Measurements from ENCODE around the gene C22orf23. TPM values are rescaled to one million over a fixed set of nuclear protein-coding genes. Genes with fewer than 3 reads are reported as not detected.

The C22orf23 gene
- polyA plus RNA-seq, 2 donors, result 0.16 to 0.39 TPM

- H3K4me3 ChIP-seq (ENCODE audit: low read depth in 1 of 2, low read length in 2 of 2), result no peak overlapping the region
- no peaks in the 10 kb centered on the region for H3K9me3 ChIP-seq (ENCODE audit: control insufficient read depth in 2 of 2, insufficient read depth in 1 of 2, low read depth in 1 of 2, low read length in 1 of 2)
- no peaks in the 10 kb centered on the region for H3K27me3 ChIP-seq (ENCODE audit: control insufficient read depth in 1 of 2, insufficient read depth in 2 of 2, low read length in 2 of 2)
- H3K4me1 ChIP-seq (ENCODE audit: control insufficient read depth in 2 of 2, insufficient read depth in 2 of 2, low read length in 1 of 2), result no peaks in the 10 kb centered on the region
- no peak overlapping the region for H3K27ac ChIP-seq (ENCODE audit: low read depth in 2 of 2, low read length in 1 of 2)
- H3K36me3 ChIP-seq (ENCODE audit: control insufficient read depth in 2 of 2, insufficient read depth in 2 of 2, low read length in 1 of 2), result peaks cover 32 to 68% of the 10 kb centered on the region in 2 donors
- WGBS, 2 donors, result 81 to 87% methylated on average over 10 to 11 of the region's 11 CpGs
Observed at GRCh38 chr22:37922191-37922590, 31.2 kb downstream of the C22orf23 start.

- 78 to 81% methylated on average over 5 of the region's 5 CpGs for WGBS, 2 donors
- peaks cover 15 to 53% of the 10 kb centered on the region in 2 donors for H3K36me3 ChIP-seq (ENCODE audit: control insufficient read depth in 2 of 2, insufficient read depth in 2 of 2, low read length in 1 of 2)
- H3K27me3 ChIP-seq (ENCODE audit: control insufficient read depth in 1 of 2, insufficient read depth in 2 of 2, low read length in 2 of 2), result no peaks in the 10 kb centered on the region
- H3K27ac ChIP-seq (ENCODE audit: low read depth in 2 of 2, low read length in 1 of 2), result no peak overlapping the region
- no peak overlapping the region for H3K4me3 ChIP-seq (ENCODE audit: low read depth in 1 of 2, low read length in 2 of 2)
- H3K9me3 ChIP-seq (ENCODE audit: control insufficient read depth in 2 of 2, insufficient read depth in 1 of 2, low read depth in 1 of 2, low read length in 1 of 2), result no peaks in the 10 kb centered on the region
- H3K4me1 ChIP-seq (ENCODE audit: control insufficient read depth in 2 of 2, insufficient read depth in 2 of 2, low read length in 1 of 2), result no peaks in the 10 kb centered on the region
Observed at GRCh38 chr22:37920126-37920525, 33.3 kb downstream of the C22orf23 start.

- peaks cover 7 to 43% of the 10 kb centered on the region in 2 donors for H3K36me3 ChIP-seq (ENCODE audit: control insufficient read depth in 2 of 2, insufficient read depth in 2 of 2, low read length in 1 of 2)
- no peak overlapping the region for H3K4me3 ChIP-seq (ENCODE audit: low read depth in 1 of 2, low read length in 2 of 2)
- H3K27me3 ChIP-seq (ENCODE audit: control insufficient read depth in 1 of 2, insufficient read depth in 2 of 2, low read length in 2 of 2), result no peaks in the 10 kb centered on the region
- WGBS, 2 donors, result 80 to 85% methylated on average over 25 of the region's 25 CpGs
- H3K27ac ChIP-seq (ENCODE audit: low read depth in 2 of 2, low read length in 1 of 2), result no peak overlapping the region
- H3K4me1 ChIP-seq (ENCODE audit: control insufficient read depth in 2 of 2, insufficient read depth in 2 of 2, low read length in 1 of 2), result no peaks in the 10 kb centered on the region
- H3K9me3 ChIP-seq (ENCODE audit: control insufficient read depth in 2 of 2, insufficient read depth in 1 of 2, low read depth in 1 of 2, low read length in 1 of 2), result no peaks in the 10 kb centered on the region
Observed at GRCh38 chr22:37918580-37919270, 34.7 kb downstream of the C22orf23 start.

DNA sequence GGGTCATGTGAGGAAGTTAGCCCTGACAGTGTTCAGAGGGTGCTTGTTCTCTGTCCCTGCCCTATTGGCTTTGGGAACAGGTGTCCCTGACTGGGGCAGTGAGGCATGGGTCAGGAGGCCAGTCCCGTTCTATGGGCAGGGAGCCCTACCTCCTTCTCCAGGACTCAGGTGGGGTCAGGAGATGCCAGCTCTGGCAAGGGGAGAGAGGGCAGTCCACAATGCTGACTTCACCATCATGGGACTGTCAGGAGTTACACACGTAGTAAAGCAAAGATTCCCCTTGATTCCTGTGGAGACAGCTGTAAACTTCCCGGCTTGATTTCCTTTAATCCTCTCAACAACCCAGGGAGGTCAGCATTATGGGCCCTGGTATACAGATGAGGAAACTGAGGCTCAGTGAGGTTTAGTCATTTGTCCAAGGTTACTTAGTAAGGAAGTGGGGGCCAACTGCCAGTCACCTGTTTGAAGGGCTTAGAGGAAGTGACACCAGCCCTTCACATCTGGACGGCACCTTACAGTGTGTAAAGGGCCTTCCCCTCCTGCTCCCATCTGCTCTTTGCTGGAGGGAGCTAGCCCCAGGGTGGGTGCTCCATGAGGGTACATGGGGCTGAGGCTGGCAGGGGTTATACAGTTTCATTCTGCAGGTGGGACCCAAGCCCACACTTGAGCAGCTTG lies 35.4 kb downstream of the C22orf23 start:
- no peaks in the 10 kb centered on the region for H3K9me3 ChIP-seq (ENCODE audit: control insufficient read depth in 2 of 2, insufficient read depth in 1 of 2, low read depth in 1 of 2, low read length in 1 of 2)
- 76 to 79% methylated on average over 4 of the region's 4 CpGs for WGBS, 2 donors
- peaks cover 10 to 43% of the 10 kb centered on the region in 2 donors for H3K36me3 ChIP-seq (ENCODE audit: control insufficient read depth in 2 of 2, insufficient read depth in 2 of 2, low read length in 1 of 2)
- H3K27me3 ChIP-seq (ENCODE audit: control insufficient read depth in 1 of 2, insufficient read depth in 2 of 2, low read length in 2 of 2), result no peaks in the 10 kb centered on the region
- H3K4me1 ChIP-seq (ENCODE audit: control insufficient read depth in 2 of 2, insufficient read depth in 2 of 2, low read length in 1 of 2), result no peaks in the 10 kb centered on the region
- H3K27ac ChIP-seq (ENCODE audit: low read depth in 2 of 2, low read length in 1 of 2), result no peak overlapping the region
- no peak overlapping the region for H3K4me3 ChIP-seq (ENCODE audit: low read depth in 1 of 2, low read length in 2 of 2)

- 84 to 88% methylated on average over 5 of the region's 5 CpGs for WGBS, 2 donors
- peak overlapping the region in 1 of 2 donors; percentile 33 for H3K27ac ChIP-seq (ENCODE audit: low read depth in 2 of 2, low read length in 1 of 2)
- peaks cover 0 to 4% of the 10 kb centered on the region in 2 donors for H3K4me1 ChIP-seq (ENCODE audit: control insufficient read depth in 2 of 2, insufficient read depth in 2 of 2, low read length in 1 of 2)
- no peaks in the 10 kb centered on the region for H3K9me3 ChIP-seq (ENCODE audit: control insufficient read depth in 2 of 2, insufficient read depth in 1 of 2, low read depth in 1 of 2, low read length in 1 of 2)
- no peak overlapping the region for H3K4me3 ChIP-seq (ENCODE audit: low read depth in 1 of 2, low read length in 2 of 2)
- H3K36me3 ChIP-seq (ENCODE audit: control insufficient read depth in 2 of 2, insufficient read depth in 2 of 2, low read length in 1 of 2), result peaks cover 16 to 44% of the 10 kb centered on the region in 2 donors
- H3K27me3 ChIP-seq (ENCODE audit: control insufficient read depth in 1 of 2, insufficient read depth in 2 of 2, low read length in 2 of 2), result no peaks in the 10 kb centered on the region
Observed at GRCh38 chr22:37916311-37916710, 37.1 kb downstream of the C22orf23 start.

GRCh38 chr22:37913233-37913721 lies 40.1 kb downstream of the C22orf23 start:
- Histone ChIP-seq H3K27me3 (ENCODE audit: control insufficient read depth in 1 of 2, insufficient read depth in 2 of 2, low read length in 2 of 2) (no peaks in the 10 kb centered on the region), H3K4me1 (ENCODE audit: control insufficient read depth in 2 of 2, insufficient read depth in 2 of 2, low read length in 1 of 2) (peaks cover 5 to 15% of the 10 kb centered on the region in 2 donors), H3K4me3 (ENCODE audit: low read depth in 1 of 2, low read length in 2 of 2) (no peak overlapping the region), H3K27ac (ENCODE audit: low read depth in 2 of 2, low read length in 1 of 2) (no peak overlapping the region), H3K36me3 (ENCODE audit: control insufficient read depth in 2 of 2, insufficient read depth in 2 of 2, low read length in 1 of 2) (peaks cover 10 to 36% of the 10 kb centered on the region in 2 donors), H3K9me3 (ENCODE audit: control insufficient read depth in 2 of 2, insufficient read depth in 1 of 2, low read depth in 1 of 2, low read length in 1 of 2) (no peaks in the 10 kb centered on the region)
- WGBS, 2 donors, result 78 to 79% methylated on average over 7 of the region's 7 CpGs

DNA sequence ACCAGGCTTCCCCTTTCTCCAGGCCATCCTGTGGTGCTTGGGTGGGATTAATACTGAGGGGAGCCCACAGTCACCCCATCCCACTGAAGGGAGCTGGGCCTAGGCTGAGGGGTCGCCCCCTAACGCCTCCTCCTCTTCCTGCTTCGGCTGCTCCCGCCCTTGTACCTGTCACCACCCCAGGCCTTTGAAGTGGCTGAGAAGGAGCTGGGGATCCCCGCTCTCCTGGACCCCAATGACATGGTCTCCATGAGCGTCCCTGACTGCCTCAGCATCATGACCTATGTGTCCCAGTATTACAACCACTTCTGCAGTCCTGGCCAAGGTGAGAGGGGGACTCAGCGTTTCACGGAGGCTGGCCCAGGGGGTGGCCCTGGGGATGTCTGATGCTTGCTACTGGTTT lies 41.2 kb downstream of the C22orf23 start:
- Histone ChIP-seq H3K27me3 (ENCODE audit: control insufficient read depth in 1 of 2, insufficient read depth in 2 of 2, low read length in 2 of 2) (no peaks in the 10 kb centered on the region), H3K4me3 (ENCODE audit: low read depth in 1 of 2, low read length in 2 of 2) (no peak overlapping the region), H3K27ac (ENCODE audit: low read depth in 2 of 2, low read length in 1 of 2) (peak overlapping the region in 1 of 2 donors; percentile 83), H3K4me1 (ENCODE audit: control insufficient read depth in 2 of 2, insufficient read depth in 2 of 2, low read length in 1 of 2) (peaks cover 5 to 22% of the 10 kb centered on the region in 2 donors), H3K36me3 (ENCODE audit: control insufficient read depth in 2 of 2, insufficient read depth in 2 of 2, low read length in 1 of 2) (peaks cover 10 to 26% of the 10 kb centered on the region in 2 donors), H3K9me3 (ENCODE audit: control insufficient read depth in 2 of 2, insufficient read depth in 1 of 2, low read depth in 1 of 2, low read length in 1 of 2) (no peaks in the 10 kb centered on the region)
- WGBS, 2 donors, result 73 to 76% methylated on average over 6 to 8 of the region's 8 CpGs

- no peak overlapping the region for H3K4me3 ChIP-seq (ENCODE audit: low read depth in 1 of 2, low read length in 2 of 2)
- no peaks in the 10 kb centered on the region for H3K9me3 ChIP-seq (ENCODE audit: control insufficient read depth in 2 of 2, insufficient read depth in 1 of 2, low read depth in 1 of 2, low read length in 1 of 2)
- peaks cover 5 to 26% of the 10 kb centered on the region in 2 donors for H3K4me1 ChIP-seq (ENCODE audit: control insufficient read depth in 2 of 2, insufficient read depth in 2 of 2, low read length in 1 of 2)
- peak overlapping the region; percentile 69 to 83 for H3K27ac ChIP-seq (ENCODE audit: low read depth in 2 of 2, low read length in 1 of 2)
- no peaks in the 10 kb centered on the region for H3K27me3 ChIP-seq (ENCODE audit: control insufficient read depth in 1 of 2, insufficient read depth in 2 of 2, low read length in 2 of 2)
- H3K36me3 ChIP-seq (ENCODE audit: control insufficient read depth in 2 of 2, insufficient read depth in 2 of 2, low read length in 1 of 2), result peaks cover 10 to 25% of the 10 kb centered on the region in 2 donors
- WGBS, 2 donors, result 53 to 71% methylated on average over 8 of the region's 8 CpGs
Observed at GRCh38 chr22:37911697-37912096, 41.7 kb downstream of the C22orf23 start.

- H3K4me3 ChIP-seq (ENCODE audit: low read depth in 1 of 2, low read length in 2 of 2), result no peak overlapping the region
- H3K36me3 ChIP-seq (ENCODE audit: control insufficient read depth in 2 of 2, insufficient read depth in 2 of 2, low read length in 1 of 2), result peaks cover 10 to 22% of the 10 kb centered on the region in 2 donors
- H3K4me1 ChIP-seq (ENCODE audit: control insufficient read depth in 2 of 2, insufficient read depth in 2 of 2, low read length in 1 of 2), result peaks cover 5 to 26% of the 10 kb centered on the region in 2 donors
- no peaks in the 10 kb centered on the region for H3K9me3 ChIP-seq (ENCODE audit: control insufficient read depth in 2 of 2, insufficient read depth in 1 of 2, low read depth in 1 of 2, low read length in 1 of 2)
- WGBS, 2 donors, result 39 to 66% methylated on average over 15 of the region's 15 CpGs
- no peaks in the 10 kb centered on the region for H3K27me3 ChIP-seq (ENCODE audit: control insufficient read depth in 1 of 2, insufficient read depth in 2 of 2, low read length in 2 of 2)
- H3K27ac ChIP-seq (ENCODE audit: low read depth in 2 of 2, low read length in 1 of 2), result peak overlapping the region; percentile 69 to 83
Observed at GRCh38 chr22:37910890-37911672, 42.3 kb downstream of the C22orf23 start.
